Coronary artery (tissue), 2 donors: ENCODE results near the gene ZNF552.
"Not testable (repeated sequence)": the region's sequence is repeated elsewhere in the genome, so short reads cannot be mapped to it uniquely, and the experiment has no call there.

ENCODE experiments used
- DNase-seq: peaks from one replicate; pipeline ENCODE4 v3.0.0-alpha.2; 2017; ENCODE audit warnings: low spot score
- H3K27ac ChIP-seq, 2 donors: fragments of 200-600 bp; sonication (generic); one replicate each; pipeline ENCODE4 v1.5.1; 2016 to 2019
- H3K4me3 ChIP-seq: fragments of 200-600 bp; sonication (generic); 2 replicates; pipeline ENCODE4 v1.5.1; 2016; ENCODE audit warnings: mild to moderate bottlenecking, moderate library complexity
- TF ChIP-seq, protein P1 (sequence below): fragments of 200-600 bp; sonication (generic); IDR thresholded peaks from one replicate; pipeline ENCODE4 v1.5.1; 2019; ENCODE audit warnings: antibody characterized with exemption

The ZNF552 gene

GRCh38 chr19:57807541-57807940 is 7.2 kb downstream of the ZNF552 start:
- TF ChIP-seq, protein P1, sequence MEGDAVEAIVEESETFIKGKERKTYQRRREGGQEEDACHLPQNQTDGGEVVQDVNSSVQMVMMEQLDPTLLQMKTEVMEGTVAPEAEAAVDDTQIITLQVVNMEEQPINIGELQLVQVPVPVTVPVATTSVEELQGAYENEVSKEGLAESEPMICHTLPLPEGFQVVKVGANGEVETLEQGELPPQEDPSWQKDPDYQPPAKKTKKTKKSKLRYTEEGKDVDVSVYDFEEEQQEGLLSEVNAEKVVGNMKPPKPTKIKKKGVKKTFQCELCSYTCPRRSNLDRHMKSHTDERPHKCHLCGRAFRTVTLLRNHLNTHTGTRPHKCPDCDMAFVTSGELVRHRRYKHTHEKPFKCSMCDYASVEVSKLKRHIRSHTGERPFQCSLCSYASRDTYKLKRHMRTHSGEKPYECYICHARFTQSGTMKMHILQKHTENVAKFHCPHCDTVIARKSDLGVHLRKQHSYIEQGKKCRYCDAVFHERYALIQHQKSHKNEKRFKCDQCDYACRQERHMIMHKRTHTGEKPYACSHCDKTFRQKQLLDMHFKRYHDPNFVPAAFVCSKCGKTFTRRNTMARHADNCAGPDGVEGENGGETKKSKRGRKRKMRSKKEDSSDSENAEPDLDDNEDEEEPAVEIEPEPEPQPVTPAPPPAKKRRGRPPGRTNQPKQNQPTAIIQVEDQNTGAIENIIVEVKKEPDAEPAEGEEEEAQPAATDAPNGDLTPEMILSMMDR: no peak
- DNase-seq: no peak
- Histone ChIP-seq H3K4me3 (no peak overlapping the region), H3K27ac (no peak overlapping the region)

GRCh38 chr19:57803594-57804325 is 11.0 kb downstream of the ZNF552 start:
- TF ChIP-seq, protein P1: no peak
- H3K4me3 ChIP-seq: peak overlapping the region; percentile 71
- no peak for DNase-seq
- H3K27ac ChIP-seq: peak overlapping the region; percentile 56 to 84

- TF ChIP-seq, protein P1: no peak
- DNase-seq: no peak
- Histone ChIP-seq H3K4me3 (peak overlapping the region; percentile 71), H3K27ac (peak overlapping the region in 1 of 2 donors; percentile 56)
Measured at GRCh38 chr19:57803265-57803593, 11.5 kb downstream of the ZNF552 start.

GRCh38 chr19:57802269-57802668 is 12.4 kb downstream of the ZNF552 start:
- DNase-seq: no peak
- TF ChIP-seq, protein P1: no peak
- Histone ChIP-seq H3K27ac (no peak overlapping the region), H3K4me3 (no peak overlapping the region)

- no peak overlapping the region for H3K27ac ChIP-seq
Measured at GRCh38 chr19:57800696-57801095, 14.0 kb downstream of the ZNF552 start.

DNA sequence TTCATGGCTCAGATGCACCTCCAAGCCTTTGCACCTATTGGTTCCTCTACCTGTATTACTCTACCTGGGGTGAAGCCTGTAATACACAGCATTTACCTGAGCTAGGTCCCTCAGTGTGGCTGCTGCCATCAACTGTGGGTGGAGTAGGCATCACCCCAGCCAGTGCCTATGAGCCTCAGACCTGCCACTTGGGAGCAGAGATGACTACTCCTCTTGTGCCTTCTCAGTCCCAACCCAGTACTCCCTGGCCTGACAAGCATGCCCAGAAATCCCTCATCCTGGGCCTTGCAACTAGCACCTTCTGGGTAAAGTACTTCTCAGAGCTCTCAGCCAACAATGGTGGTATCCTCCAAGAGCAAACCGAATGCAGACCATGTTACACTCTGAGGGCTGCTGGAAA is 18.1 kb downstream of the ZNF552 start:
- H3K4me3 ChIP-seq, DNase-seq, H3K27ac ChIP-seq: not testable (repeated sequence)

More at GRCh38 chr19:57800696-57801095, 14.0 kb downstream of the ZNF552 start:
- no peak for DNase-seq
- no peak overlapping the region for H3K4me3 ChIP-seq
- TF ChIP-seq, protein P1: no peak

DNA sequence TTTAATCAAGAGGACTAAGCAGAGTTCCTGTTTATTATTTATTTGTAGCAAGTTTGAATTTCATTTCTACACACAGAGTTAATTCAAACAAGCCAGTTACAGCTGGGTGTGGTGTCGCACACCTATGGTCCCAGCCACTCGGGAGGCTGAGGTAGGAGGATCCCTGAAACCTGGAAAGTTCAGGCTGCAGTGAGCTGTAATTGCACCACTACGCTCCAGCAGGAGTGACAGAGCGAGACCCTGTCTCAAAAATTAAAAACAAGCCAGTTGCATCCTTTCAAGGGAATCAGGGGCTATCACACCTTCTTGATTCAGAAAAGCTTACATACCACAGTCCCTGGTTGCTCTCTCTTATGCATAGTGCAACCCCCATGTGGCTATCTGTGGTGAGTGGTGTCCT is 25.4 kb downstream of the ZNF552 start:
- Histone ChIP-seq H3K4me3 (no peak overlapping the region), H3K27ac (no peak overlapping the region)
- DNase-seq: no peak
- TF ChIP-seq, protein P1: no peak
